Thyroid gland (tissue), 4 donors: ENCODE measurements around the gene SMIM43.

Experiments
- CTCF ChIP-seq, 6 experiments: fragments of 200-600 bp in 3 of 6; fragments of 450-650 bp in 3 of 6; sonication (generic) in 3 of 6; IDR thresholded peaks; one replicate each; pipeline ENCODE4 v1.5.1; 2016 to 2019; ENCODE audit warnings: antibody characterized with exemption in 6 of 6, mild to moderate bottlenecking in 2 of 6, inconsistent platforms in 1 of 6, moderate library complexity in 1 of 6
- POLR2A ChIP-seq, 2 donors: fragments of 450-650 bp; IDR thresholded peaks; one replicate each; pipeline ENCODE4 v1.6.1; 2017; ENCODE audit warnings: antibody characterized with exemption in 2 of 2, mild to moderate bottlenecking in 2 of 2, moderate library complexity in 1 of 2

- TF ChIP-seq CTCF (IDR thresholded peaks at IDR 0.05) (no peak), POLR2A (IDR thresholded peaks at IDR 0.05) (no peak)
These were observed 22.2 kb downstream of the SMIM43 start for GRCh38 chr4:121742794-121743193.
